Embryonic facial prominence (tissue), 1 donor: ENCODE results near the gene KMT2B.
"Not testable (repeated sequence)": the region's sequence is repeated elsewhere in the genome, so short reads cannot be mapped to it uniquely, and the experiment has no call there.

ENCODE experiments used
- DNase-seq: peaks from one replicate; pipeline ENCODE4 v3.0.0-alpha.2; 2016; ENCODE audit errors: extremely low spot score

Gene KMT2B, protein sequence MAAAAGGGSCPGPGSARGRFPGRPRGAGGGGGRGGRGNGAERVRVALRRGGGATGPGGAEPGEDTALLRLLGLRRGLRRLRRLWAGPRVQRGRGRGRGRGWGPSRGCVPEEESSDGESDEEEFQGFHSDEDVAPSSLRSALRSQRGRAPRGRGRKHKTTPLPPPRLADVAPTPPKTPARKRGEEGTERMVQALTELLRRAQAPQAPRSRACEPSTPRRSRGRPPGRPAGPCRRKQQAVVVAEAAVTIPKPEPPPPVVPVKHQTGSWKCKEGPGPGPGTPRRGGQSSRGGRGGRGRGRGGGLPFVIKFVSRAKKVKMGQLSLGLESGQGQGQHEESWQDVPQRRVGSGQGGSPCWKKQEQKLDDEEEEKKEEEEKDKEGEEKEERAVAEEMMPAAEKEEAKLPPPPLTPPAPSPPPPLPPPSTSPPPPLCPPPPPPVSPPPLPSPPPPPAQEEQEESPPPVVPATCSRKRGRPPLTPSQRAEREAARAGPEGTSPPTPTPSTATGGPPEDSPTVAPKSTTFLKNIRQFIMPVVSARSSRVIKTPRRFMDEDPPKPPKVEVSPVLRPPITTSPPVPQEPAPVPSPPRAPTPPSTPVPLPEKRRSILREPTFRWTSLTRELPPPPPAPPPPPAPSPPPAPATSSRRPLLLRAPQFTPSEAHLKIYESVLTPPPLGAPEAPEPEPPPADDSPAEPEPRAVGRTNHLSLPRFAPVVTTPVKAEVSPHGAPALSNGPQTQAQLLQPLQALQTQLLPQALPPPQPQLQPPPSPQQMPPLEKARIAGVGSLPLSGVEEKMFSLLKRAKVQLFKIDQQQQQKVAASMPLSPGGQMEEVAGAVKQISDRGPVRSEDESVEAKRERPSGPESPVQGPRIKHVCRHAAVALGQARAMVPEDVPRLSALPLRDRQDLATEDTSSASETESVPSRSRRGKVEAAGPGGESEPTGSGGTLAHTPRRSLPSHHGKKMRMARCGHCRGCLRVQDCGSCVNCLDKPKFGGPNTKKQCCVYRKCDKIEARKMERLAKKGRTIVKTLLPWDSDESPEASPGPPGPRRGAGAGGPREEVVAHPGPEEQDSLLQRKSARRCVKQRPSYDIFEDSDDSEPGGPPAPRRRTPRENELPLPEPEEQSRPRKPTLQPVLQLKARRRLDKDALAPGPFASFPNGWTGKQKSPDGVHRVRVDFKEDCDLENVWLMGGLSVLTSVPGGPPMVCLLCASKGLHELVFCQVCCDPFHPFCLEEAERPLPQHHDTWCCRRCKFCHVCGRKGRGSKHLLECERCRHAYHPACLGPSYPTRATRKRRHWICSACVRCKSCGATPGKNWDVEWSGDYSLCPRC (N-terminal part only)

DNA sequence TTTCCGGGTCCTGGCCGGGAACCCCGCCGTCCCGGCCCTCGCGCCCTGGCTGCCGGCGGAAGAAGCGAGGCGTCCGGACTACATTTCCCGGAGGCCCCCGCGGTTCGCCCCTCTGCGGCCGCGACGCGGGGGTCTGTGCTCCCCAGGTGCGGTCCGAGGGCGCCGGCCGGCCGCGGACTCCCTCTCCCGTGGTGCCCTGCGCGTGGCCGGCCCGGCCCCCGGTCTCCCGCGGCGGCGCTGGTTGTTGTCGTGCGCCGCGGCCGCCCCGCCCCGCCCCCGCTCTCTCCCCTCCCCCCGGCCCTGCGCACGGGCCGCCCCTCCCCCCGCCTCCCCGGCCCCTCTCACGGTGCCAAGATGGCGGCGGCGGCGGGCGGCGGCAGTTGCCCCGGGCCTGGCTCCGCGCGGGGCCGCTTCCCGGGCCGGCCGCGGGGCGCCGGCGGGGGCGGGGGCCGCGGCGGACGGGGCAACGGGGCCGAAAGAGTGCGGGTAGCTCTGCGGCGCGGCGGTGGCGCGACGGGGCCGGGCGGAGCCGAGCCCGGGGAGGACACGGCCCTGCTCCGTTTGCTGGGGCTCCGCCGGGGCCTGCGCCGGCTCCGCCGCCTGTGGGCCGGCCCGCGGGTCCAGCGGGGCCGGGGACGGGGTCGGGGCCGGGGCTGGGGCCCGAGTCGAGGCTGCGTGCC, at the start of gene KMT2B:
KMT2B (plus strand) TSS at position 339 of the 680 bp plus-strand sequence; CDS start at position 355, 16 bp downstream.
- no peak for DNase-seq

DNA sequence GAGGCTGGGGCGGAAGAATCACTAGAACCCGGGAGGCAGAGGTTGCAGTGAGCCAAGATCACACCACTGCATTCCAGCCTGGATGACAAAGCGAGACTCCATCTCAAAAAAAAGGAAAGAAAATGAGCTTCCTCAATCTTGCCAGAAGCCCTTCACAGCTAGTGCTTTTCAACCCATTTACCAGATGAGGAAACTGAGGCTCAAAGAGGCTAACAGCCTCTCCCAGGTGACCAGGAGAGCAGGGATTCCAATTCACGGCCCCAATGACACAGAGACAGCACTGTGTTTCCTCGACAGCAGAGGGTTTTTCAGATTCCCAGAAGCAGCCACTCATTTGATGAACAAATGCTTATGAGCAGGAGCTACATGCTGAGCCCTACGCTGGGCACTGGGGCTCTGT, 48.2 kb upstream of the KMT2B start:
- no peak for DNase-seq

DNA sequence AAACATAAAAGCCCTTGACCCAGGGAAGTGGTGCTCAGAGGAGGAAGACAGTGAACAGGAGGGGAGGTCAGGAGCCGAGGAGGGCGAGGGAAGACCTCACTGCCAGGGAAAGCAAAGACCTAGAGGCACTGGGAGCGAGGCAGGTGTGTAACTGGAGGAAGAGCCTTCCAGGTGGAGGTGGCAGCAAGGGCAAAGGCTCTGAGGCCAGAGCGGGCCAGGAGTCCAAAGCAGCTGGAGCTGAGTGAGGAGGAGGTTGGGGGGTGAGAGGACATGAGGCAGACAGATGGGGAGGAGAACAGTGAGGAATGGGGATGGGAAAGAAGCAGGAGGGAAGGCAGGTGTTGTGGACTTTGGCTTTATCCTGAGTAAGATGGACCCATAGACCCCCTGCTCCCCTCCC, 47.8 kb upstream of the KMT2B start:
- DNase-seq, result no peak

DNA sequence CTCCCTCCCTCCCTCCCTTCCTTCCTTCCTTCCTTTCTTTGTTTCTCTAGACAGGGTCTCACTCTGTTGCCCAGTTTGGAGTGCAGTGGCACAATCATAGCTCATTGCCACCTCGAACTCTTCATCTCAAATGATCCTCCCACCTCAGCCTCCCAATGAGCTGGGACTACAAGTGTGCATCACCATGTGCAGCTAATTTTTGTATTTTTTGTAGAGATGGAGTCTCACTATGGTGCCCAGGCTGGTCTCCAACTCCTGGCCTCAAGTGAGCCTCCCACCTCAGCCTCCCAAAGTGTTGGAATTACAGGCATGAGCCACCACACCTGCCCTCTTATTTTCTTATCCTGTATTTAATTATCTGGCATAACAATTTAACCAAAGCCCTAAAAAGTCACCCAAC, 47.1 kb upstream of the KMT2B start:
- no peak for DNase-seq

DNA sequence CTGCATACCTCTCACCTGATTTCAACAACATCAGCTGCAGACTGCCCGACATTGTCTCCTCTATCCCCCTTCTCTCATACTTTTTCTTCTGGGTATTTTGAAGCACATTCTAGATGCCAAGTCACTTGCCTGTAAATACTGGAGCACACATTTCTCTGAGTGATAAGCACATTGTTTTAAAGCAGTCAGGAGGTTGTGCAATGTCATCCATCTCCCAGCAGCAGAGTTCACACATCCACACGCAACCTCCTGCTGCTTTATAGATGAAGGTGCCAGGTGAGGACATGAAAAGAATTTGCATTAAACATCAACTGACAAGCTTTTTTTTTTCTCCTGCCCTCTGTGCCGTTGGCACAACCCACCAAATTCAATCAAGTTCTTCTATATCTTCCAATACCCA, 46.0 kb upstream of the KMT2B start:
- DNase-seq, result no peak

DNA sequence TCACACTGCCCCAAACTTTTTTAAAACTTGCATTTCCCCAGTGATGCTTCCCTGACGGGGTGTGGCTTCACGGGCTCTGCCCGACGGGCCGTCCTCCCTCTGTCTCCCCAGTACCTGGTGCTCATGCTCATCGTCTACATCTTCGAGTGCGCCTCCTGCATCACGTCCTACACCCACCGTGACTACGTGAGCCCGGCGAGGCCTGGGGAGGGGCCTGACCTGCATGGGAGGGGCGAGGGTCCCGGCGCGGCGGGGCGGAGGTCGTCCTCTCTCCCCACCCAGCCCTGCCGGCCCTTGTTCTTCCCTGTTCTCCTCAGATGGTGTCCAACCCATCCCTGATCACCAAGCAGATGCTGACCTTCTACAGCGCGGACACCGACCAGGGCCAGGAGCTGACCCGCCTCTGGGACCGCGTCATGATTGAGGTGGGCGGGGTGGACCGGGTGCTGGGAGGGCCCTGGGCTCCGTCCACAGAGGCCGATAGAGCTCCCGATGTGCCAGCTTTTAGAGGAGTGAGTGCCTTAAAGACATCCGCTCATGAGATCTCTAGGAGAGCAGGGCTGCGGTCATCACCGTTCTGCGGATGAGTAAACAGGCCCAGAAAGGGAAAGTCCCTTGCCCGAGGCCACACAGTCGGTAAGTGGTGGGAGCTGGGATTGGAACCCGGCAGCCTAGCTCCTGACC, 44.5 kb upstream of the KMT2B start:
- DNase-seq, result no peak

DNA sequence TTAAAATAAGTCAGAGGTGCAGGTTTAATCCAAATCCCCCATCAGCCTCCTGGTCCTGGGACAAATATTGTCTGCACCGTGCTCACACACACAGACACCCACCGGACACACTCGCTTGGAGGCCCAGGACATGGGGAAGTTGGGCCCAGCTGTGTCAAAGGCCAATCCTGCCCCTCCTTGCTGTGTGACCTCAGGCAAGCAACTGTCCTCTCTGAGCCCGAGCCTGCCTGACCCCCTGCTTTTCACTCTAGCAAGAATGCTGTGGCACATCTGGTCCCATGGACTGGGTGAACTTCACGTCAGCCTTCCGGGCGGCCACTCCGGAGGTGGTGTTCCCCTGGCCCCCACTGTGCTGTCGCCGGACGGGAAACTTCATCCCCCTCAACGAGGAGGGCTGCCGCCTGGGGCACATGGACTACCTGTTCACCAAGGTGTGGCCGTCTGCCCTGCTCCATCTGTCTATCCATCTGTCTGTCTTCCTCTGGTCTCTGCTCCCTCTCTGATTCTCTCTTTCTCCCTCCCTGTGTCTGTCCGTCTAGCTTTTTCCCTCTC, 42.1 kb upstream of the KMT2B start:
- DNase-seq, result no peak

DNA sequence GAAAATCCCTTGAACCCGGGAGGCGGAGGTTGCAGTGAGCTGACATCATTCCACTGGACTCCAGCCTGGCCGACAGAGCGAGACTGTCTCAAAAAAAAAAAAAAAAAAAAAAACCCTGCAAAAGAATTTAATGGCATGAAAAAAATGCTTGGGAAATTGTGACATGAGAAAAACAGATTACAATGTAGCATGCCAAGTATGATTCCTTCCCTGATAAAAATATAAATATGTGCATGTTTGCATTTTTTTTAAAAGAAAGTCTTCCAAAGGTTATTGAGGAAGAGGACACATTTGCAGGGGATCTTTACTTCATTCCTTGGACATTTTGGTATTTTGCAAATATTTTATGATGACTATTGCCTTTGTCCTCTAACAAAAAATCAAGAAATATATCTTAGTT, 28.0 kb upstream of the KMT2B start:
- no peak for DNase-seq

DNA sequence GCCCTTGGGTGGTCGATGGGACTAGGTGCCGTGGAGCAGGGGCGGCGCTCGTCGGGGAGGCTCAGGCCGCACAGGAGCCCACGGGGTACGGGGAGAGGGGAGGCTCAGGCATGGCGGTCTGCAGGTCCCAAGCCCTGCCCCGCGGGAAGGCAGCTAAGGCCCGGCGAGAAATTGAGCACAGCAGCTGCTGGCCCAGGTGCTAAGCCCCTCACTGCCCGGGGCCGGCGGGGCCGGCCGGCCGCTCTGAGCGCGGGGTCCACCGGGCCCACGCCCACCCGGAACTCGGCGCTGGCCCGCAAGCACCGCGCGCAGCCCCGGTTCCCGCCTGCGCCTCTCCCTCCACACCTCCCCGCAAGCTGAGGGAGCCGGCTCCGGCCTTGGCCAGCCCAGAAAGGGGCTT, 26.7 kb upstream of the KMT2B start:
- DNase-seq, result not testable (repeated sequence)

DNA sequence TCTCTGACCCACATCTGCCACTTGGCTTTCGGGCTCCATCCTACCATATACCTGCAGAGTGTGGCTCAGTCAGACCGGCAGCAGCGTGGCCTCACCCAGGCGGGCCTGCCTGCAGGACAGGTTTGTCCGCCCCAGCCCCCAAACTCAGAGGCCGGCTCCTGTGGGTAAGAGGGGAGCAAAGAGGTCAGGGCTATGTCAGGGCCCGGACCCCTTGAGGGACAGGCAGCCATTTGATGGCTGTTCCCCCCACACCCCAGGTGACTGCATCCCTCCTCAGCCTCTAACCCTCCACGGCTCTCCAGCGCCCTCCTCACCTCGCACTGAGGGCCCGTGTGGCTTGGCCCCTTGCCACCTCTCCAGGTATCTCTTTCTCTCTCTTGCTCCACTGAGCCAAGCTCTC, 25.8 kb upstream of the KMT2B start:
- DNase-seq, result no peak

DNA sequence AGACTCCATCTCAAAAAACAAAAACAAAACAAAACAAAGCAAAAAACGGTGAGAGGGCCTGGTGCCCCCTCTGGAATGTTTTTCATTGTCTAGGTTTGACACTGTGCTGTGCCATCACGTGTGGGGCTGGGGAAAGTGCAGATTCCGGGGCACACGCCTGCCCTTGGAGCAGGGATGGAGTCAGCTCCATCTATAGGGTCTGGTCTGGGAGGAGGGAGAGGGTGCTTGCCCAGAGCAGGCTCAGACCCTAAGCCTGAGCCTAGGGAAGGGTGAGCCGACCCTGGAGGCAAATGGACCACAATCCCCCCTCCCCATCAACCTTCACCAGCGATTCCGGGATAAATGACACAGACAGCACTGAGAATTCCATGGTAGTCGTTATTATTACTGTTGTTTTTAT, 24.4 kb upstream of the KMT2B start:
- DNase-seq, result no peak

DNA sequence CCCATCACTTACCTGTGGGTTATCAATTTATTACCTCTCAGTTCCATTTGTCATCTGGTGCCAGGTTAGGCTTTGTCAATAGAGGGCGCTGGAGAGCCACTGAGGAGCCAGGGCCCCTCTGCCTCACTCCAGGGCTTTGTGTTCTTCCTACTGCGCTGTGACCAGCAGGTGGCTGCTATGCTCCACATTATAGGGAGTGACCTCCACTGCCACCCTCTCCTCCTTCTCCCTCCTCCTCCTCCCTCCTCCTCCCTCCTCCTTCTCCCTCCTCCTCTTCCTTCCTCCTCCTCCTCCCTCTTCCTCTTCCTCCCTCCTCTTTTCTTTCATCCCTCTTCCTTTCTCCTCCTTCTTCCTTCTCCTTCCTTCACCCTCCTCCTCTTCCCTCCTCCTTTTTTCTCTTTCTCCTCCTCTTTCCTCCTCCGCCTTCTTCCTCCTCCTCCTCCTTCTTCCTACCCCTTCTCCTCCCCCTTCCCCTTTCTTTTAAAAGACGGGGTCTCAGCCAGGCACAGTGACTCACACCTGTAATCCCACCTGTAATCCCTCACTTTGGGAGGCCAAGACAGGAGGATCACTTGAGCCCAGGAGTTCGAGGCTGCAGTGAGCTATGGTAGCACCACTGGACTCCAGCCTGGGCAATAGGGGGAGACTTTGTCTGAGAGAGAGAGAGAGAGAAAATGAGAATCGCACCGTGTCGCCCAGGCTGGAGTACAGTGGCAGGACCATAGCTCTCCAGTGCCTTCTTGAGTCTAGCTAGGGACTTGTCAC, 23.8 kb upstream of the KMT2B start:
- no peak for DNase-seq

DNA sequence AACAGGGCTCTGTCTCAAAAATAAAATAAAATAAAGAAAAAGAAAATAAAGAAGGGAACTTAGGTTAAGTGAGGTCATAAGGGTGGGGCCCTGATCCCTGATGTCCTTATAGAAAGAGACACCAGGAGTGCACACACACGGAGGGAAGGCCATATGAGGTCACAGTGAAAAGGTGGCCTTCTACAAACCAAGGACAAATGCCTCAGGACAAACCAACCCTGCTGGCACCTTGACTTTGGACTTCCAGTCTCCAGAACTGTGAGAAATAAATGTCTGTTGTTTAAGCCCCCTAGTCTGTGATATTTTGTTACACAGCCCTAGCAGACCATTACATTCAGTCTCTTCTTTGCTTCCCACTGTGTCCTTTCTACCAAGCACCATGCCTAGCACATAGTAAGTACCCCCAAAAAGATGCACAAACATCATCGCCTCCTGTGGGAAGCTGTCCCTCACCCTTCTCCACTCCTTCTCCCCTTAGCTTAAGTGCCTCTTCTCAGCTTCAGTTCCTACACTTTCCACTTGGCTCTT, 21.8 kb upstream of the KMT2B start:
- no peak for DNase-seq

DNA sequence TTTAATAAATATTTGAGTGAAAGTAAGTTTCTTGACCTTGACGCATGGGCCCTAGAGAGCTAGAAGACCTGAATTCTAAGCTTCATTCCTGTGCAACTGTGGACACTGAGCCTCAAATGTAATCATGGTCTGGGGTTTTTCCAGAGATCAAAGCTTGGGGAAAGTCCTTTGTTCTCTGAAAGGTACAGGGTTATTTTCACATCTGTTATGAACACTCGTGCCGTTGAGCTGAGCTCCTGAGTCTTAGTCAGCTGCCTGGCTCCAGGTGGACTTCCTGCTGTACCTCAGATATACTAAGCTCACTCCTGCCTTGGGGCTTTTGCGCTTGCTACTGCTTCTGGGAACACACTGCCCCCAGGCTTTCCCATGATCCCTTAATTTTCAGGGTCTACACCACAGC, 21.0 kb upstream of the KMT2B start:
- DNase-seq, result no peak

DNA sequence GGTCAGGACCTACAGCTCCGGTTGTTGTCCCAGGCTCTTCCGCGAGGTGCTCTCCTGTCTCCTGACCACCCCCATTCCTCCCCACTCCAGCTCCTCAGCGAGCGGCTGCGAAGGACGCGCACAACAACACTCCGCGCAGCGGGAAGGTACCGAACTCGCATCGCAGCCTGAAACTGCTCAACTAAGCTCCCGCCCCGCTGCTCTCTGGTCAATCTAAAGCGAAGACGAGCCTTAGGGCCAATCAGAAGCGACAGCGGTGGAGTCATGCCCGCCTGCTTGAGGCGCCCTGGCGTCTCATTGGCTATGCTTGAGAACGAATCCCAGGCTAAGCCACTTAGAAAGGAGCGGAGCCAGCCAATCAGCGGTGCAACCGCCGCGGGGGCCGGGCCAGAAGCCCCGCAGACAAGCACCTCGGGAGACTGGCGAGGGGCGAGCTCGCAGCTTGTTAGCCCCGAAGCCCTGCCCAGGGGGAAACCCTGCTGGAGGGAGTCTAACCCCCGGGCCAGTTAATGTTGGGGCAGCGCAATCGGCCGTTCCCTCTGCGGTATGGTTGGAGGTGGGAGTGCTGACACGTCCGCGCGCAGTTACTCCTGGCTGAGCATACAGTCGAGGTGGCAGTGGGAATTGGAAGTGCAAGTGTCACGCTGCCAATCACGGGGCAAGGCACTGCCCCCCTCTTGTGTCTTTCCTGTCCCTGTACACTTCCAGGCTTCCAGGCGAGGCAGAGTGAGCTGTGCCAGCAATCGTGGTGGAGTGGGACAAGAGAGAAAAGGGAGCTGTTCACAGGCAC, 15.4 kb upstream of the KMT2B start:
- peak; percentile 87 for DNase-seq

DNA sequence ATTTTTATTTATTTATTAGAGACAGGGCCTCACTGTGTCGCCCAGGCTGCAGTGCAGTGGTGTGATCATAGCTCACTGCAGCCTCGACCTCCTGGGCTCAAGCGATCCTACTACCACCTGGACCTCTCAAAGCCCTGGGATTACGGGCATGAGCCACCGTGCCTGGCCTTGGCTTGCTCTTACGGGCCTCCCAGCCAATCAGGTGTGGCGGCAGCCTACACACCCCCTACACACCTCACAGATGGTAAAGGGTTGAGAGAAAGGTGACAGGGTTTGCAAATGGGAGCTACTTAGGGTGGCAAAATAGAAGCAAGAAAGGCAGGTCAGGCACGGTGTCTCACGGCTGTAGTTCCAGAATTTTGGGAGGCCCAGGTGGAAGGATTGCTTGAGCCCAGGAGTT, 14.5 kb upstream of the KMT2B start:
- DNase-seq, result no peak

DNA sequence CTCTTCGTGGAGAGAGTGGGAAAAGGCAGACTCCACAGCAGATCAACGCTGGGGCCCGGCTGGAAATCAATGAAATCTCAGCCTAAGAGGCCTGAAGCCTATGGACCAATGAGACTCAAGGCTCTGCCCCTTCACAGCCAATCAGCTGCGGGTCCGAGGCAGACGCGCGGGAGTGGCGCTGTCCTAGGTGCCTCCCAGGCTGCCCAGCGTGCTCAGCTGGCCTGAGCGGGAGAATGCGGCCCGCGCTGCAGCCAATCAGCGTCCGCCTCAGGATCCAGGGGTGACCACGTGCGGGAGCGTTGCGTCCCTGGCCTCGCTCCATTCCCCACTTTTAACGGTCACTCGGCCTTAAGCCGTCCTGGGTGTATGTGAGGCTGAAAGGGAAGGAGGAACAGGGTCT, 13.6 kb upstream of the KMT2B start, which contains the start of gene ZBTB32:
ZBTB32 (plus strand) TSS at position 341 of the 400 bp plus-strand sequence. CDS start 10,069 bp downstream, outside the sequence.
- DNase-seq, result no peak

DNA sequence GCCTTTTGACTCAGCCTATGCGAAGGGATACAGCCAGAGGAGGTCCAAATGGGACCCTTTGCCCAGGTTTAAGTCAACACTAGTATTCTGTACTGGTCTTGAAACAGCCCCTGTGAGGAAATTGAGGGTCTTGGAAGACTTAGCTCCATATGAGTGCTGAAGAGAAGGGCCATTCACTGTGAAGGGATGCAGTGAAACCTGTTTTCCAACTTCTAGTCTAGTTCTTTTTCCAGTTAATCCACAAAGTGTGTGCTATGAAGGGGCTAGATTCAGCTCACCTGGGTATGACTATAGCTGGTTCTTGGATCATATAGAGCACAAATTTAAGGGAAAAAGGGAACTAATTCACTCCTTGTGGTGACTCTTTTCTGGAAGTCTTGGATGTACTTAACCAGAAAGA, 9.4 kb upstream of the KMT2B start:
- no peak for DNase-seq
